ENCODE results near the gene LNP1.
"Not testable (repeated sequence)": the region's sequence is repeated elsewhere in the genome, so short reads cannot be mapped to it uniquely, and the experiment has no call there.

The LNP1 gene

GRCh38 chr3:100400780-100401673, at the start of gene LNP1, which contains the start of gene TOMM70:
LNP1 (plus strand) TSS chr3:100401539; CDS start chr3:100429730, 28,191 bp downstream.
TOMM70 (minus strand) TSS chr3:100401089; CDS start chr3:100400949, 140 bp downstream.
- peak; percentile 93 for DNase-seq (ENCODE audit: low spot score)

GRCh38 chr3:100351770-100352169, 49.6 kb upstream of the LNP1 start:
- not testable (repeated sequence) for DNase-seq (ENCODE audit: low spot score)

GRCh38 chr3:100352296-100353231, 48.8 kb upstream of the LNP1 start:
- DNase-seq (ENCODE audit: low spot score), result no peak

- no peak for DNase-seq (ENCODE audit: low spot score)
These were observed 46.5 kb upstream of the LNP1 start for GRCh38 chr3:100354850-100355249.

GRCh38 chr3:100358413-100358812, 42.9 kb upstream of the LNP1 start:
- no peak for DNase-seq (ENCODE audit: low spot score)

- no peak for DNase-seq (ENCODE audit: low spot score)
These were observed 42.3 kb upstream of the LNP1 start for GRCh38 chr3:100359035-100359434.

GRCh38 chr3:100360757-100361496, 40.4 kb upstream of the LNP1 start:
- DNase-seq (ENCODE audit: low spot score), result no peak

- DNase-seq (ENCODE audit: low spot score), result no peak
These were observed 39.4 kb upstream of the LNP1 start for GRCh38 chr3:100361897-100362296.

GRCh38 chr3:100364421-100364820, 36.9 kb upstream of the LNP1 start:
- no peak for DNase-seq (ENCODE audit: low spot score)

- DNase-seq (ENCODE audit: low spot score), result no peak
These were observed 34.9 kb upstream of the LNP1 start for GRCh38 chr3:100366424-100366823.

- DNase-seq (ENCODE audit: low spot score), result no peak
These were observed 32.9 kb upstream of the LNP1 start for GRCh38 chr3:100368441-100368840.

GRCh38 chr3:100370756-100371155, 30.6 kb upstream of the LNP1 start:
- peak; percentile 52 for DNase-seq (ENCODE audit: low spot score)

GRCh38 chr3:100374521-100374920, 26.8 kb upstream of the LNP1 start:
- no peak for DNase-seq (ENCODE audit: low spot score)

GRCh38 chr3:100376301-100376700, 25.0 kb upstream of the LNP1 start:
- DNase-seq (ENCODE audit: low spot score), result no peak

GRCh38 chr3:100384733-100385525, 16.4 kb upstream of the LNP1 start:
- DNase-seq (ENCODE audit: low spot score), result no peak

- DNase-seq (ENCODE audit: low spot score), result no peak
These were observed 14.8 kb upstream of the LNP1 start for GRCh38 chr3:100386437-100387074.

- DNase-seq (ENCODE audit: low spot score), result no peak
These were observed 12.3 kb upstream of the LNP1 start for GRCh38 chr3:100389025-100389424.

GRCh38 chr3:100395679-100396431, 5.5 kb upstream of the LNP1 start:
- DNase-seq (ENCODE audit: low spot score), result no peak

- DNase-seq (ENCODE audit: low spot score), result no peak
These were observed 4.4 kb upstream of the LNP1 start for GRCh38 chr3:100396967-100397366.
